HuH-7 (cell line): Measurements from ENCODE around the gene PYDC2.

ENCODE experiments used
- DNase-seq: peaks from one replicate; pipeline ENCODE4 v3.0.0; 2011; ENCODE audit warnings: low spot score

PYDC2 gene

GRCh38 chr3:191461113-191461595, at the start of gene PYDC2:
Gene PYDC2, plus strand, starts transcription at chr3:191461163. Its CDS starts 0 bp downstream, at chr3:191461163.
- DNase-seq: no peak

GRCh38 chr3:191412759-191413158, 48.2 kb upstream of the PYDC2 start:
- no peak for DNase-seq

- DNase-seq: no peak
These were observed 46.7 kb upstream of the PYDC2 start for GRCh38 chr3:191414286-191414685.

GRCh38 chr3:191414732-191415131, 46.2 kb upstream of the PYDC2 start:
- peak; percentile 18 for DNase-seq

GRCh38 chr3:191415566-191415965, 45.4 kb upstream of the PYDC2 start:
- no peak for DNase-seq

- no peak for DNase-seq
These were observed 43.6 kb upstream of the PYDC2 start for GRCh38 chr3:191417457-191417729.

GRCh38 chr3:191420771-191421170, 40.2 kb upstream of the PYDC2 start:
- no peak for DNase-seq

GRCh38 chr3:191424881-191425280, 36.1 kb upstream of the PYDC2 start:
- no peak for DNase-seq

- DNase-seq: no peak
These were observed 35.6 kb upstream of the PYDC2 start for GRCh38 chr3:191425322-191425734.

GRCh38 chr3:191426311-191426710, 34.7 kb upstream of the PYDC2 start:
- DNase-seq: no peak

- no peak for DNase-seq
These were observed 32.8 kb upstream of the PYDC2 start for GRCh38 chr3:191428177-191428576.

GRCh38 chr3:191430103-191430502, 30.9 kb upstream of the PYDC2 start:
- no peak for DNase-seq

- DNase-seq: peak; percentile 12
These were observed 29.7 kb upstream of the PYDC2 start for GRCh38 chr3:191431160-191431822.

GRCh38 chr3:191432162-191432561, 28.8 kb upstream of the PYDC2 start:
- no peak for DNase-seq

GRCh38 chr3:191434024-191434423, 26.9 kb upstream of the PYDC2 start:
- no peak for DNase-seq

- DNase-seq: no peak
These were observed 25.0 kb upstream of the PYDC2 start for GRCh38 chr3:191435981-191436380.

- no peak for DNase-seq
These were observed 22.7 kb upstream of the PYDC2 start for GRCh38 chr3:191438150-191438814.

- DNase-seq: no peak
These were observed 20.4 kb upstream of the PYDC2 start for GRCh38 chr3:191440532-191440931.

- no peak for DNase-seq
These were observed 19.3 kb upstream of the PYDC2 start for GRCh38 chr3:191441687-191442086.

GRCh38 chr3:191444569-191444968, 16.4 kb upstream of the PYDC2 start:
- DNase-seq: no peak

GRCh38 chr3:191449256-191449655, 11.7 kb upstream of the PYDC2 start:
- DNase-seq: no peak

- no peak for DNase-seq
These were observed 5.6 kb upstream of the PYDC2 start for GRCh38 chr3:191455257-191455952.

- DNase-seq: no peak
These were observed 603 bp upstream of the PYDC2 start for GRCh38 chr3:191460360-191460759.
